Liver (tissue), 9 donors: ENCODE measurements around the gene ATOH1. TPM values are rescaled to one million over a fixed set of nuclear protein-coding genes. Genes with fewer than 3 reads are reported as not detected.

Experiments used
- DNase-seq: peaks from one replicate; pipeline ENCODE4 v3.0.0-alpha.2; 2017; ENCODE audit warnings: low spot score
- H3K27ac ChIP-seq, 2 donors: one replicate each; pipeline ENCODE4 v1.7.0; 2013; ENCODE audit warnings: inconsistent platforms in 2 of 2, low read length in 2 of 2, control low read depth in 1 of 2, low read depth in 1 of 2, mild to moderate bottlenecking in 1 of 2
- H3K27me3 ChIP-seq, 4 donors: one replicate each; pipeline versions ENCODE4 v1.6.1 to v1.7.0; 2013; ENCODE audit warnings: low read length in 3 of 4, inconsistent platforms in 1 of 4, mild to moderate bottlenecking in 1 of 4, moderate library complexity in 1 of 4; ENCODE audit not compliant: control insufficient read depth in 4 of 4, insufficient read depth in 4 of 4
- H3K36me3 ChIP-seq, 4 donors: one replicate each; pipeline versions ENCODE4 v1.6.1 to v1.7.0; 2013; ENCODE audit warnings: low read length in 3 of 4, mild to moderate bottlenecking in 3 of 4, low read depth in 1 of 4, moderate library complexity in 1 of 4; ENCODE audit not compliant: control insufficient read depth in 4 of 4, insufficient read depth in 3 of 4
- H3K4me1 ChIP-seq, 4 donors: one replicate each; pipeline versions ENCODE4 v1.6.1 to v1.7.0; 2013; ENCODE audit warnings: low read length in 3 of 4, mild to moderate bottlenecking in 3 of 4, moderate library complexity in 1 of 4; ENCODE audit not compliant: control insufficient read depth in 4 of 4, insufficient read depth in 4 of 4
- H3K4me3 ChIP-seq, 3 donors: one replicate each; pipeline versions ENCODE4 v1.6.1 to v1.7.0; 2013; ENCODE audit warnings: low read length in 3 of 3, control low read depth in 1 of 3, low read depth in 1 of 3, mild to moderate bottlenecking in 1 of 3
- H3K9ac ChIP-seq, 2 donors: one replicate each; pipeline ENCODE4 v1.7.0; 2013; ENCODE audit warnings: low read length in 2 of 2, mild to moderate bottlenecking in 2 of 2, moderate library complexity in 2 of 2, control low read depth in 1 of 2, low read depth in 1 of 2
- H3K9me3 ChIP-seq, 4 donors: one replicate each; pipeline versions ENCODE4 v1.6.1 to v1.7.0; 2013; ENCODE audit warnings: low read length in 3 of 4; ENCODE audit not compliant: control insufficient read depth in 4 of 4
- EGR1 ChIP-seq, 2 donors: IDR thresholded peaks; 2 replicates each; pipeline ENCODE4 v1.6.1; 2016 to 2018; ENCODE audit warnings: antibody characterized with exemption in 2 of 2, low read depth in 2 of 2
- FOXA1 ChIP-seq: IDR thresholded peaks from 2 replicates; pipeline ENCODE4 v1.6.1; 2016; ENCODE audit warnings: antibody characterized with exemption
- FOXA2 ChIP-seq: IDR thresholded peaks from 2 replicates; pipeline ENCODE4 v1.6.1; 2016; ENCODE audit warnings: antibody characterized with exemption
- GABPA ChIP-seq, 2 donors: IDR thresholded peaks in 1 of 2; conservative IDR thresholded peaks in 1 of 2; 2 replicates each; pipeline ENCODE4 v1.6.1; 2016; ENCODE audit warnings: antibody characterized with exemption in 2 of 2, mild to moderate bottlenecking in 1 of 2, moderate library complexity in 1 of 2
- HNF4A ChIP-seq, 2 donors: conservative IDR thresholded peaks; 2 replicates each; pipeline ENCODE4 v1.6.1; 2016; ENCODE audit warnings: antibody characterized with exemption in 2 of 2, mild to moderate bottlenecking in 2 of 2
- HNF4G ChIP-seq: IDR thresholded peaks from 2 replicates; pipeline ENCODE4 v1.6.1; 2016; ENCODE audit warnings: antibody characterized with exemption
- JUND ChIP-seq, 2 donors: IDR thresholded peaks; 2 replicates each; pipeline ENCODE4 v1.6.1; 2016; ENCODE audit warnings: antibody characterized with exemption in 2 of 2
- MAX ChIP-seq: IDR thresholded peaks from 2 replicates; pipeline ENCODE4 v1.6.1; 2016; ENCODE audit warnings: antibody characterized with exemption
- NR2F2 ChIP-seq: IDR thresholded peaks from 2 replicates; pipeline ENCODE4 v1.6.1; 2016; ENCODE audit warnings: antibody characterized with exemption
- RAD21 ChIP-seq, 2 donors: IDR thresholded peaks; 2 replicates each; pipeline ENCODE4 v1.6.1; 2016; ENCODE audit warnings: antibody characterized with exemption in 2 of 2, mild to moderate bottlenecking in 2 of 2
- RXRA ChIP-seq, 2 donors: IDR thresholded peaks; 2 replicates each; pipeline ENCODE4 v1.6.1; 2017 to 2018; ENCODE audit warnings: antibody characterized with exemption in 2 of 2, mild to moderate bottlenecking in 1 of 2
- SP1 ChIP-seq: IDR thresholded peaks from 2 replicates; pipeline ENCODE4 v1.6.1; 2018; ENCODE audit warnings: antibody characterized with exemption, mild to moderate bottlenecking
- TAF1 ChIP-seq: conservative IDR thresholded peaks from 2 replicates; pipeline ENCODE4 v1.6.1; 2016; ENCODE audit warnings: antibody characterized with exemption, mild to moderate bottlenecking
- YY1 ChIP-seq: IDR thresholded peaks from 2 replicates; pipeline ENCODE4 v1.6.1; 2016; ENCODE audit warnings: antibody characterized with exemption, mild to moderate bottlenecking
- WGBS: extraction: QIAGEN DNeasy Blood & Tissue Kit; methylation state at CpG from one replicate; pipeline ENCODE4 v1.1.7; 2013; 5-methylcytosine and 5-hydroxymethylcytosine counted together
- polyA plus RNA-seq, 2 donors: library from polyadenylated mRNA; stranded (reverse) in 1 of 2; unstranded in 1 of 2; fragments of 200-250 nt in 1 of 2; fragments of >200 nt in 1 of 2; fragmentation: Nextera tagmentation in 1 of 2; extraction: Ambion mirVana in 1 of 2; gene quantifications; one replicate each; pipeline versions ENCODE4 v1.2.1 to v1.2.3, GENCODE V29; 2013 to 2015
- total RNA-seq, 2 donors: library from RNA; depleted of rRNA; stranded (reverse); fragments of >200 nt; gene quantifications; one replicate each; pipeline ENCODE4 v1.2.3, GENCODE V29; 2014
- TF ChIP-seq, protein P1 (sequence below): IDR thresholded peaks from 2 replicates; pipeline ENCODE4 v1.6.1; 2016; ENCODE audit warnings: antibody characterized with exemption, mild to moderate bottlenecking
- TF ChIP-seq, protein P2 (sequence below): IDR thresholded peaks from 2 replicates; pipeline ENCODE4 v1.6.1; 2016; ENCODE audit warnings: antibody characterized with exemption
- TF ChIP-seq, protein P3 (sequence below): fragments of 150-350 bp; IDR thresholded peaks from 2 replicates; pipeline ENCODE4 v1.5.1; 2017; ENCODE audit warnings: improper control_type of control experiment, low read depth, low read length; ENCODE audit not compliant: missing input control
- TF ChIP-seq, protein P4 (sequence below): IDR thresholded peaks from 2 replicates; pipeline ENCODE4 v1.6.1; 2016; ENCODE audit warnings: antibody characterized with exemption
- donor health status: healthy.
- donor health status: healthy.
- donor health status: healthy.
- donor health status: healthy.
- donor health status: healthy.

The ATOH1 gene
- total and polyA plus RNA-seq, 4 donors, result not detected

DNA sequence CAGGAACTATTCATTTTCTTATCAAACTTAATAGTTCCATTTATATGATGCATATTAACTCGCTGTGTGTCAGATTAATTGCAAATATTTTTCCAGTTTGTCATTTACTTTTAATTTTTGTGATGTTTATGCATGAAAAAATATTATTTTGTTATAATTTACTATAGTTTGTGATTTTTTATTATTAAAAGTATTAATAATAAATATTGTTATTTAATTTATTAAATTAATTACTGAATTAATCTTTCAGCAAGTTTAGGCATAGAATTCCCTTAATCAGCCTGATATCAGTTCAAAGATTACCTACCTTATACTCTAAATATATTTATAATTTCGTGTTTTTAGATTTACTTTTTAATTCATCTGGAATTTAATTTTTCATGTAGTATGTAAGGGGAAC is 15.5 kb upstream of the ATOH1 start:
- H3K9me3 ChIP-seq, result no peaks in the 10 kb centered on the region
- no peak overlapping the region for H3K27ac ChIP-seq
- no peak overlapping the region for H3K9ac ChIP-seq
- no peak for DNase-seq
- no peak overlapping the region for H3K4me3 ChIP-seq
- TF ChIP-seq, protein P1, sequence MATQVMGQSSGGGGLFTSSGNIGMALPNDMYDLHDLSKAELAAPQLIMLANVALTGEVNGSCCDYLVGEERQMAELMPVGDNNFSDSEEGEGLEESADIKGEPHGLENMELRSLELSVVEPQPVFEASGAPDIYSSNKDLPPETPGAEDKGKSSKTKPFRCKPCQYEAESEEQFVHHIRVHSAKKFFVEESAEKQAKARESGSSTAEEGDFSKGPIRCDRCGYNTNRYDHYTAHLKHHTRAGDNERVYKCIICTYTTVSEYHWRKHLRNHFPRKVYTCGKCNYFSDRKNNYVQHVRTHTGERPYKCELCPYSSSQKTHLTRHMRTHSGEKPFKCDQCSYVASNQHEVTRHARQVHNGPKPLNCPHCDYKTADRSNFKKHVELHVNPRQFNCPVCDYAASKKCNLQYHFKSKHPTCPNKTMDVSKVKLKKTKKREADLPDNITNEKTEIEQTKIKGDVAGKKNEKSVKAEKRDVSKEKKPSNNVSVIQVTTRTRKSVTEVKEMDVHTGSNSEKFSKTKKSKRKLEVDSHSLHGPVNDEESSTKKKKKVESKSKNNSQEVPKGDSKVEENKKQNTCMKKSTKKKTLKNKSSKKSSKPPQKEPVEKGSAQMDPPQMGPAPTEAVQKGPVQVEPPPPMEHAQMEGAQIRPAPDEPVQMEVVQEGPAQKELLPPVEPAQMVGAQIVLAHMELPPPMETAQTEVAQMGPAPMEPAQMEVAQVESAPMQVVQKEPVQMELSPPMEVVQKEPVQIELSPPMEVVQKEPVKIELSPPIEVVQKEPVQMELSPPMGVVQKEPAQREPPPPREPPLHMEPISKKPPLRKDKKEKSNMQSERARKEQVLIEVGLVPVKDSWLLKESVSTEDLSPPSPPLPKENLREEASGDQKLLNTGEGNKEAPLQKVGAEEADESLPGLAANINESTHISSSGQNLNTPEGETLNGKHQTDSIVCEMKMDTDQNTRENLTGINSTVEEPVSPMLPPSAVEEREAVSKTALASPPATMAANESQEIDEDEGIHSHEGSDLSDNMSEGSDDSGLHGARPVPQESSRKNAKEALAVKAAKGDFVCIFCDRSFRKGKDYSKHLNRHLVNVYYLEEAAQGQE, result no peak
- no peak for TF ChIP-seq RAD21 (IDR thresholded peaks at IDR 0.05)
- TF ChIP-seq JUND (IDR thresholded peaks at IDR 0.05), result no peak
- TF ChIP-seq FOXA1, result no peak
- TF ChIP-seq GABPA (IDR thresholded peaks at IDR 0.05 in 1 of 2, conservative IDR thresholded peaks at IDR 0.05 in 1 of 2), result no peak
- no peak for TF ChIP-seq FOXA2
- no peak for TF ChIP-seq YY1
- TF ChIP-seq, protein P2, sequence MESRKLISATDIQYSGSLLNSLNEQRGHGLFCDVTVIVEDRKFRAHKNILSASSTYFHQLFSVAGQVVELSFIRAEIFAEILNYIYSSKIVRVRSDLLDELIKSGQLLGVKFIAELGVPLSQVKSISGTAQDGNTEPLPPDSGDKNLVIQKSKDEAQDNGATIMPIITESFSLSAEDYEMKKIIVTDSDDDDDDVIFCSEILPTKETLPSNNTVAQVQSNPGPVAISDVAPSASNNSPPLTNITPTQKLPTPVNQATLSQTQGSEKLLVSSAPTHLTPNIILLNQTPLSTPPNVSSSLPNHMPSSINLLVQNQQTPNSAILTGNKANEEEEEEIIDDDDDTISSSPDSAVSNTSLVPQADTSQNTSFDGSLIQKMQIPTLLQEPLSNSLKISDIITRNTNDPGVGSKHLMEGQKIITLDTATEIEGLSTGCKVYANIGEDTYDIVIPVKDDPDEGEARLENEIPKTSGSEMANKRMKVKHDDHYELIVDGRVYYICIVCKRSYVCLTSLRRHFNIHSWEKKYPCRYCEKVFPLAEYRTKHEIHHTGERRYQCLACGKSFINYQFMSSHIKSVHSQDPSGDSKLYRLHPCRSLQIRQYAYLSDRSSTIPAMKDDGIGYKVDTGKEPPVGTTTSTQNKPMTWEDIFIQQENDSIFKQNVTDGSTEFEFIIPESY, result no peak
- TF ChIP-seq, protein P3, sequence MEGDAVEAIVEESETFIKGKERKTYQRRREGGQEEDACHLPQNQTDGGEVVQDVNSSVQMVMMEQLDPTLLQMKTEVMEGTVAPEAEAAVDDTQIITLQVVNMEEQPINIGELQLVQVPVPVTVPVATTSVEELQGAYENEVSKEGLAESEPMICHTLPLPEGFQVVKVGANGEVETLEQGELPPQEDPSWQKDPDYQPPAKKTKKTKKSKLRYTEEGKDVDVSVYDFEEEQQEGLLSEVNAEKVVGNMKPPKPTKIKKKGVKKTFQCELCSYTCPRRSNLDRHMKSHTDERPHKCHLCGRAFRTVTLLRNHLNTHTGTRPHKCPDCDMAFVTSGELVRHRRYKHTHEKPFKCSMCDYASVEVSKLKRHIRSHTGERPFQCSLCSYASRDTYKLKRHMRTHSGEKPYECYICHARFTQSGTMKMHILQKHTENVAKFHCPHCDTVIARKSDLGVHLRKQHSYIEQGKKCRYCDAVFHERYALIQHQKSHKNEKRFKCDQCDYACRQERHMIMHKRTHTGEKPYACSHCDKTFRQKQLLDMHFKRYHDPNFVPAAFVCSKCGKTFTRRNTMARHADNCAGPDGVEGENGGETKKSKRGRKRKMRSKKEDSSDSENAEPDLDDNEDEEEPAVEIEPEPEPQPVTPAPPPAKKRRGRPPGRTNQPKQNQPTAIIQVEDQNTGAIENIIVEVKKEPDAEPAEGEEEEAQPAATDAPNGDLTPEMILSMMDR, result no peak
- TF ChIP-seq SP1, result no peak
- TF ChIP-seq TAF1, result no peak
- no peak for TF ChIP-seq HNF4G
- no peak for TF ChIP-seq NR2F2
- TF ChIP-seq MAX, result no peak
- no peak for TF ChIP-seq RXRA (IDR thresholded peaks at IDR 0.05)
- TF ChIP-seq EGR1 (IDR thresholded peaks at IDR 0.05; ENCODE audit: low read depth in 2 of 2), result no peak
- TF ChIP-seq HNF4A (conservative IDR thresholded peaks at IDR 0.05), result no peak
- TF ChIP-seq, protein P4, sequence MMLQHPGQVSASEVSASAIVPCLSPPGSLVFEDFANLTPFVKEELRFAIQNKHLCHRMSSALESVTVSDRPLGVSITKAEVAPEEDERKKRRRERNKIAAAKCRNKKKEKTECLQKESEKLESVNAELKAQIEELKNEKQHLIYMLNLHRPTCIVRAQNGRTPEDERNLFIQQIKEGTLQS, result no peak
- WGBS, result 75% methylated on average over 2 of the region's 2 CpGs
- peaks cover 0 to 8% (median 0%) of the 10 kb centered on the region in 4 donors for H3K27me3 ChIP-seq
- no peaks in the 10 kb centered on the region for H3K36me3 ChIP-seq
- no peaks in the 10 kb centered on the region for H3K4me1 ChIP-seq
